ENCODE results near the gene LSM10.

Gene LSM10

GRCh38 chr1:36406440-36406839 is 8.7 kb upstream of the LSM10 start:
- no peak for DNase-seq

GRCh38 chr1:36402504-36402890 is 4.8 kb upstream of the LSM10 start:
- DNase-seq: no peak

- no peak for DNase-seq
Measured at GRCh38 chr1:36401602-36402503, 4.1 kb upstream of the LSM10 start.

- DNase-seq: no peak
Measured at GRCh38 chr1:36400825-36401601, 3.3 kb upstream of the LSM10 start.

- peak; percentile 27 for DNase-seq
Measured at GRCh38 chr1:36400514-36400824, 2.8 kb upstream of the LSM10 start.

- DNase-seq: no peak
Measured at GRCh38 chr1:36398370-36398977, 766 bp upstream of the LSM10 start.

- no peak for DNase-seq
Measured at GRCh38 chr1:36397083-36397377, 678 bp downstream of the LSM10 start.

- DNase-seq: no peak
Measured at GRCh38 chr1:36396359-36396758, 1.3 kb downstream of the LSM10 start.

- DNase-seq: no peak
Measured at GRCh38 chr1:36393686-36394085, 4.0 kb downstream of the LSM10 start.

GRCh38 chr1:36392836-36393235 is 4.9 kb downstream of the LSM10 start:
- no peak for DNase-seq

- DNase-seq: no peak
Measured at GRCh38 chr1:36391271-36391670, 6.4 kb downstream of the LSM10 start.

GRCh38 chr1:36390411-36390810 is 7.3 kb downstream of the LSM10 start:
- no peak for DNase-seq

GRCh38 chr1:36389999-36390398 is 7.7 kb downstream of the LSM10 start:
- no peak for DNase-seq

- DNase-seq: no peak
Measured at GRCh38 chr1:36389261-36389660, 8.4 kb downstream of the LSM10 start.

- DNase-seq: no peak
Measured at GRCh38 chr1:36387141-36387949, 10.4 kb downstream of the LSM10 start.

GRCh38 chr1:36386265-36387140 is 11.2 kb downstream of the LSM10 start:
- DNase-seq: peak; percentile 64

GRCh38 chr1:36385410-36386264 is 12.1 kb downstream of the LSM10 start, which contains the start of gene STK40:
STK40 (minus strand) TSS chr1:36385924; CDS start chr1:36361332, 24,592 bp downstream.
- peak; percentile 95 for DNase-seq

- DNase-seq: no peak
Measured at GRCh38 chr1:36384542-36385409, 12.9 kb downstream of the LSM10 start.

- no peak for DNase-seq
Measured at GRCh38 chr1:36383240-36383639, 14.5 kb downstream of the LSM10 start.

- no peak for DNase-seq
Measured at GRCh38 chr1:36382669-36383068, 15.0 kb downstream of the LSM10 start.

Data from NCI-H1694 (cell line).